Loucy (cell line): ENCODE data around the gene KRT35.
"Not testable (repeated sequence)": the region's sequence is repeated elsewhere in the genome, so short reads cannot be mapped to it uniquely, and the experiment has no call there.

ENCODE experiments used
- H2AFZ ChIP-seq: fragments of 200-600 bp; sonication (generic); 2 replicates; pipeline ENCODE4 v1.6.0; 2016; ENCODE audit warnings: antibody characterized with exemption, mild to moderate bottlenecking, low read length, moderate library complexity
- H3F3A ChIP-seq: fragments of 200-600 bp; 2 replicates; pipeline ENCODE4 v1.6.0; 2016; ENCODE audit warnings: antibody characterized with exemption, low read depth, mild to moderate bottlenecking
- H3K27me3 ChIP-seq: fragments of 200-600 bp; sonication (generic); 2 replicates; pipeline ENCODE4 v1.6.1; 2014; ENCODE audit warnings: low read length, mild to moderate bottlenecking; ENCODE audit not compliant: insufficient read depth, poor library complexity, severe bottlenecking
- H3K36me3 ChIP-seq: fragments of 200-600 bp; sonication (generic); 2 replicates; pipeline ENCODE4 v1.6.1; 2016; ENCODE audit warnings: low read length; ENCODE audit not compliant: insufficient read depth
- H3K4me1 ChIP-seq: fragments of 200-600 bp; sonication (generic); 2 replicates; pipeline ENCODE4 v1.5.1; 2014; ENCODE audit warnings: low read length, mild to moderate bottlenecking; ENCODE audit not compliant: insufficient read depth, poor library complexity, severe bottlenecking
- H3K4me2 ChIP-seq: fragments of 200-600 bp; sonication (generic); 2 replicates; pipeline ENCODE4 v1.6.0; 2014; ENCODE audit warnings: antibody characterized with exemption, low read length, low read depth, mild to moderate bottlenecking; ENCODE audit not compliant: poor library complexity, severe bottlenecking
- H3K4me3 ChIP-seq: fragments of 200-600 bp; sonication (generic); 2 replicates; pipeline ENCODE4 v1.5.1; 2014; ENCODE audit warnings: low read length, mild to moderate bottlenecking, mixed read lengths; ENCODE audit not compliant: poor library complexity, severe bottlenecking
- H3K79me2 ChIP-seq: fragments of 200-600 bp; sonication (generic); 2 replicates; pipeline ENCODE4 v1.6.1; 2014; ENCODE audit warnings: low read length; ENCODE audit not compliant: insufficient read depth
- H3K9ac ChIP-seq: fragments of 200-600 bp; sonication (generic); 2 replicates; pipeline ENCODE4 v1.6.0; 2014; ENCODE audit warnings: mild to moderate bottlenecking, low read depth, low read length, moderate library complexity; ENCODE audit not compliant: poor library complexity, severe bottlenecking
- H3K9me2 ChIP-seq: fragments of 200-600 bp; sonication (generic); replicated peaks from 2 replicates; pipeline ENCODE4 v1.6.1; 2016; ENCODE audit warnings: low read depth, low read length, mixed read lengths
- H3K9me3 ChIP-seq: fragments of 200-600 bp; sonication (generic); 2 replicates; pipeline ENCODE4 v1.6.1; 2014; ENCODE audit warnings: mild to moderate bottlenecking, antibody characterized with exemption, low read length, low read depth; ENCODE audit not compliant: insufficient read depth
- H4K20me1 ChIP-seq: fragments of 200-600 bp; sonication (generic); 2 replicates; pipeline ENCODE4 v1.6.0; 2014; ENCODE audit warnings: antibody characterized with exemption, low read length, mild to moderate bottlenecking; ENCODE audit not compliant: insufficient read depth, poor library complexity, severe bottlenecking
- EZH2phosphoT487 ChIP-seq: fragments of 200-600 bp; IDR thresholded peaks from 2 replicates; pipeline ENCODE4 v1.6.1; 2018; ENCODE audit warnings: antibody characterized with exemption, mild to moderate bottlenecking, moderate library complexity, borderline replicate concordance
- TF ChIP-seq, protein P1 (sequence below): fragments of 200-600 bp; sonication (generic); conservative IDR thresholded peaks from 2 replicates; pipeline ENCODE4 v1.5.1; 2014; ENCODE audit warnings: mild to moderate bottlenecking, antibody characterized with exemption, low read length

The KRT35 gene

DNA sequence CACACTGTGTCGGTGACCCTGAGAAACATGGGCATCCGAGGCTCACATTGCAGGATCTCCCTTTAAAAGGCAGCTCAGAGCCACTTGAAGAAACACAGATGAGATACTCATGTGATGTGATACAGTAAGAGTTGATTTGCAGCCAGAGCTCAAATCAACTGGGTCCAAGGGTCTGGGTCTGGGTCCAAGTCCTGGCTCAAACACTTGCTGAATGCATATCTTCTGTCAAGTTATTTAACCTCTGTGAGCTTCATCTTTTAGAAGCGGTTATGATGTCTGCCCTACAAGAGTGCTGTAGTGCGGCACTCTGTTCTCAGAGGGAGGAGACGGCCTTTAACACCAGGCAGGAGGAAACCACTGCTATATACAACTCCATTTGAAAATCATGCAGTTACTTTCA is 46.5 kb downstream of the KRT35 start:
- no peak overlapping the region for H3K4me2 ChIP-seq
- no peaks in the 10 kb centered on the region for H3K9me2 ChIP-seq
- H3K79me2 ChIP-seq, result no peaks in the 10 kb centered on the region
- no peaks in the 10 kb centered on the region for H4K20me1 ChIP-seq
- H3K27me3 ChIP-seq, result no peaks in the 10 kb centered on the region
- H3K9ac ChIP-seq, result no peak overlapping the region
- H3F3A ChIP-seq, result no peaks in the 10 kb centered on the region
- no peak overlapping the region for H3K4me3 ChIP-seq
- TF ChIP-seq, protein P1, sequence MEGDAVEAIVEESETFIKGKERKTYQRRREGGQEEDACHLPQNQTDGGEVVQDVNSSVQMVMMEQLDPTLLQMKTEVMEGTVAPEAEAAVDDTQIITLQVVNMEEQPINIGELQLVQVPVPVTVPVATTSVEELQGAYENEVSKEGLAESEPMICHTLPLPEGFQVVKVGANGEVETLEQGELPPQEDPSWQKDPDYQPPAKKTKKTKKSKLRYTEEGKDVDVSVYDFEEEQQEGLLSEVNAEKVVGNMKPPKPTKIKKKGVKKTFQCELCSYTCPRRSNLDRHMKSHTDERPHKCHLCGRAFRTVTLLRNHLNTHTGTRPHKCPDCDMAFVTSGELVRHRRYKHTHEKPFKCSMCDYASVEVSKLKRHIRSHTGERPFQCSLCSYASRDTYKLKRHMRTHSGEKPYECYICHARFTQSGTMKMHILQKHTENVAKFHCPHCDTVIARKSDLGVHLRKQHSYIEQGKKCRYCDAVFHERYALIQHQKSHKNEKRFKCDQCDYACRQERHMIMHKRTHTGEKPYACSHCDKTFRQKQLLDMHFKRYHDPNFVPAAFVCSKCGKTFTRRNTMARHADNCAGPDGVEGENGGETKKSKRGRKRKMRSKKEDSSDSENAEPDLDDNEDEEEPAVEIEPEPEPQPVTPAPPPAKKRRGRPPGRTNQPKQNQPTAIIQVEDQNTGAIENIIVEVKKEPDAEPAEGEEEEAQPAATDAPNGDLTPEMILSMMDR, result no peak
- no peak for TF ChIP-seq EZH2phosphoT487
- no peaks in the 10 kb centered on the region for H3K9me3 ChIP-seq
- H3K36me3 ChIP-seq, result no peaks in the 10 kb centered on the region
- no peak overlapping the region for H2AFZ ChIP-seq
- H3K4me1 ChIP-seq, result no peaks in the 10 kb centered on the region

DNA sequence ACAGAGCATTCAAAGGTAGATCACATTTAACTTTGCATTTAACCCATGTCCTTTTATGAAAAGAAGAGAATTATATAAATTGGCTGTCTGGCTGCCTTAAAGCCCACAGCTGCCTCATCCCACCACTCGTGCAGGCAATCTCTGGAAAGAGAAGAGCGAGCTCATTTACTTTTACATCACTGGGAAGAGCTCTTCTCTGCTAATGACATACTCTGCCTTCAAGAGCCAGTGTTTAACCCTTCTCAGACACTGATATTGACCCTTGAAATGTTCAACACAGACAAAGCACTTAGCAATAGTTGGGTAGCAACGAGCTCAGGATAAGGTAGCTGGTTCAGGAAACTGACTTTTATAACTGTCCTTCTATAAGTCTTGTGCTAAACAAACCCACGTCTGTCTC is 46.9 kb downstream of the KRT35 start:
- TF ChIP-seq EZH2phosphoT487, result no peak
- TF ChIP-seq, protein P1, result no peak
- no peaks in the 10 kb centered on the region for H3K27me3 ChIP-seq

DNA sequence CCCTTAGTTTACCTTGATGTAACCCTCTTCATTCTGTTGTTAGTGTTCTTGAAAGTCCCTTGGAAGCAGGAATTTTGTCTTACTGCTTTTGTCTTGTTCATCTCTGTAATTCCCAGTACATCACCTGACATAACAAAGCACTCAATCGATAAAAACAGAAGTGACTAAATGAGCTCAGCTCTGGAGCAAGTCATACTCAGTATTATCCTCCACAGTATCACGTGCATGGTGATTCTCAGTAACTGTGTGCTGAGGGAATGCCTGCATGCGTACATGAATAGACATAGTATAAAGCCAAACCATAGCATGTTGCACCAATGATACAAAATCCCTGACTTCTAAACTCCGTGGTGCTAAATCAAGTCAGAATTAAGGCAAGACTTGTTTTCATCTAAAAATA is 47.4 kb downstream of the KRT35 start:
- Histone ChIP-seq H4K20me1 (no peaks in the 10 kb centered on the region), H2AFZ (no peak overlapping the region), H3K4me2 (no peak overlapping the region), H3K27me3 (no peaks in the 10 kb centered on the region), H3K9me2 (no peaks in the 10 kb centered on the region), H3K9me3 (no peaks in the 10 kb centered on the region), H3K4me1 (no peaks in the 10 kb centered on the region), H3K4me3 (no peak overlapping the region), H3K79me2 (no peaks in the 10 kb centered on the region), H3K36me3 (no peaks in the 10 kb centered on the region), H3K9ac (no peak overlapping the region), H3F3A (no peaks in the 10 kb centered on the region)
- TF ChIP-seq, protein P1, result no peak
- TF ChIP-seq EZH2phosphoT487, result no peak

More for the DNA sequence above, 46.9 kb downstream of the KRT35 start:
- no peak overlapping the region for H3K9ac ChIP-seq
- H4K20me1 ChIP-seq, result no peaks in the 10 kb centered on the region
- no peak overlapping the region for H2AFZ ChIP-seq
- H3F3A ChIP-seq, result no peaks in the 10 kb centered on the region
- H3K4me2 ChIP-seq, result no peak overlapping the region
- H3K9me2 ChIP-seq, result no peaks in the 10 kb centered on the region
- no peaks in the 10 kb centered on the region for H3K79me2 ChIP-seq
- H3K9me3 ChIP-seq, result no peaks in the 10 kb centered on the region
- no peak overlapping the region for H3K4me3 ChIP-seq
- H3K36me3 ChIP-seq, result no peaks in the 10 kb centered on the region
- H3K4me1 ChIP-seq, result no peaks in the 10 kb centered on the region

DNA sequence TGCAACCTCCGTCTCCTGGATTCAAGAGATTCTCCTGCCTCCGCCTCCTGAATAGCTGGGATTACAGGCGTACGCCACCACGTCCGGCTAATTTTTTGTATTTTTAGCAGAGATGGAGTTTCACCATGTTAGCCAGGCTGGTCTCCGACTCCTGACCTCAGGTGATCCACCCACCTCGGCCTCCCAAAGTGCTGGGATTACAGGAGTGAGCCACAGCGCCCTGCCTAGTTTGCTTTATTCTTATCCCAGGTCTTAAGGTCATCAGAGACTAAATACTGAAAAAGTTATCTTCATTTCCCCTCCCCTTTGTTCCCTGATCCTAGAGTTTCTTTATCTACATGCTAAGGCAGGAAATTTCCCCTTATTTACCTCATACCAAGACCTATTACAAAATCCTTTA is 50.6 kb downstream of the KRT35 start:
- not testable (repeated sequence) for H4K20me1 ChIP-seq, H3K36me3 ChIP-seq, H3K9me2 ChIP-seq, H3K4me1 ChIP-seq, H2AFZ ChIP-seq, H3K4me2 ChIP-seq, H3K27me3 ChIP-seq, H3K9me3 ChIP-seq, H3K9ac ChIP-seq, H3K79me2 ChIP-seq, H3F3A ChIP-seq, H3K4me3 ChIP-seq
